NT2/D1 (cell line): ENCODE measurements around the gene RANBP1.

Experiments
- DNase-seq: peaks from one replicate; pipeline ENCODE4 v3.0.0-alpha.2; 2011; ENCODE audit warnings: low read depth, low spot score
- H3K27me3 ChIP-seq: 2 replicates; pipeline ENCODE4 v1.6.0; 2011; ENCODE audit warnings: mild to moderate bottlenecking; ENCODE audit not compliant: insufficient read length, insufficient read depth
- H3K36me3 ChIP-seq: 2 replicates; pipeline ENCODE4 v1.6.1; 2011; ENCODE audit warnings: mild to moderate bottlenecking, low read length, mixed read lengths; ENCODE audit not compliant: insufficient read depth, insufficient read length
- H3K4me1 ChIP-seq: 2 replicates; pipeline ENCODE4 v1.5.1; 2011; ENCODE audit not compliant: insufficient read depth, insufficient read length
- H3K4me3 ChIP-seq: 2 replicates; pipeline ENCODE4 v1.5.1; 2011; ENCODE audit warnings: low read depth; ENCODE audit not compliant: insufficient read length
- H3K9ac ChIP-seq: 2 replicates; pipeline ENCODE4 v1.6.0; 2011; ENCODE audit warnings: low read depth; ENCODE audit not compliant: insufficient read length
- H3K9me3 ChIP-seq: 2 replicates; pipeline ENCODE4 v1.5.1; 2011; ENCODE audit warnings: mild to moderate bottlenecking, low read length; ENCODE audit not compliant: insufficient read depth
- SUZ12 ChIP-seq: IDR thresholded peaks from 2 replicates; pipeline ENCODE4 v1.6.1; 2011; ENCODE audit not compliant: insufficient read length, insufficient read depth; ENCODE audit errors: extremely low read depth
- YY1 ChIP-seq: IDR thresholded peaks from 2 replicates; pipeline ENCODE4 v1.6.1; 2011; ENCODE audit not compliant: insufficient read length, insufficient read depth
- ZNF274 ChIP-seq: IDR thresholded peaks from 2 replicates; pipeline ENCODE4 v1.6.1; 2011; ENCODE audit warnings: mild to moderate bottlenecking, low read depth, low read length

RANBP1 gene

GRCh38 chr22:20125201-20126174 is 9.6 kb downstream of the RANBP1 start:
- TF ChIP-seq YY1 (no peak), ZNF274 (no peak), SUZ12 (no peak)
- no peak for DNase-seq
- H3K4me3 ChIP-seq, result no peak overlapping the region
- H3K27me3 ChIP-seq, result no peaks in the 10 kb centered on the region
- no peaks in the 10 kb centered on the region for H3K9me3 ChIP-seq
- peaks cover 9% of the 10 kb centered on the region for H3K4me1 ChIP-seq
- peaks cover 77% of the 10 kb centered on the region for H3K36me3 ChIP-seq
- H3K9ac ChIP-seq, result no peak overlapping the region

DNA sequence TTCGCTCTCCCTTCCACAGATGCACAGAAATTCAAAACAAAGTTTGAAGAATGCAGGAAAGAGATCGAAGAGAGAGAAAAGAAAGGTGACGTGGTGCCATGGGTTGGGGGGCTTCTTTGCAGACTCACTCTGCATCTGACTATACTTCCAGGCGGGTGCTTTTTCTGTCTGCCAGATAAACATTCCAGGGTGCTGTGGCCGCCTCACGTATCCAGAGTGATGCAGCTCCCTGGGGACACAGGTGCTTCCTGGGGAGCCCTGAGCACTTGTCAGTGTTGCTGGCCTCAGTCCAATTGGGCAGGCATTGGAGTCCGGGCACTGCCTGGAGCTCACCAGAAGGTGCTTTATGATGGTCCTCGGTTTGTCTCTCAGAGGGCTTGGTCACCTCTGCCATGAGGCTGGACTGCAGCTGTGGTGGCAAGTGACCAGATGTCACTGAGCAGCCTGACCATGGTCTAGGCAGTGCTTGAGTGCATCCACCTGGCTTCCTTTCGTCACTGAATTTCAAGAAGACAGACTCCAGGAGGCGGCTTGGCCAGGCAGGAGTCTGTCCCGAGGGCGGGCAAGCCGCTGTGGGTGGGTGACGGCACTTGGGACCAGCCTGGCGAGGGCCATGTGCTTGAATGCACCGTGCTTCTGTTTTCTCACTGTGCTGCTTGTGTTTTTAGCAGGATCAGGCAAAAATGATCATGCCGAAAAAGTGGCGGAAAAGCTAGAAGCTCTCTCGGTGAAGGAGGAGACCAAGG is 10.6 kb downstream of the RANBP1 start:
- DNase-seq, result no peak
- Histone ChIP-seq H3K36me3 (peaks cover 71% of the 10 kb centered on the region), H3K9ac (no peak overlapping the region)

DNA sequence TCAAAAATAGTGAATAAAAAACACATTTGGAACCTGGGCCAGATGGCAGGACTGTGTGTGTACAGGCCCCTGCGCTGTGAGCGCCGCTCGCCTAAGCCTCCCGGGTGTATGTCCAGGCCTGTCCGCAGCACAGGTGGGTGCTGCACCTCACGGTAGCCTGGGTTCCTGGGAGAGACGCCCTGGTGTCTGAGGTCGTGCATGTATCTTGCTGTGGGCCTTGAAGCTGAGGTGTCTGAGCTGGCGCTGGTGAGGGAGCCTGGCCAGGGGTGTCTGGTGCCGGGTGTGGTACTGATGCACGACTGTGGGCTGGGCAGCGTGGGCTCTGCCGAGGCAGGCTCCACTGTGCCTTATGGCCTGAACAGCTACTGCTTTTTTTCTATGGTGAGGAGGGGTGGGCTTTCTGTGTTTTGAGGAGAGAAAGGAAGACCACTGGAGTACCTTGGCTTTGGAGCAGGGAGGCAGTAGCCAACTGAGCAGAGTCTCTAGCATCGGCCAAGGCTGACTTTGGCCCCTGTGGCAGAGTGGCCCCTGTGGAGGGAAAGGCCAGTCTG is 11.5 kb downstream of the RANBP1 start:
- Histone ChIP-seq H3K27me3 (no peaks in the 10 kb centered on the region), H3K36me3 (peaks cover 62% of the 10 kb centered on the region), H3K4me1 (peaks cover 6% of the 10 kb centered on the region), H3K9ac (no peak overlapping the region), H3K9me3 (no peaks in the 10 kb centered on the region), H3K4me3 (no peak overlapping the region)
- TF ChIP-seq YY1, result no peak
- TF ChIP-seq SUZ12, result no peak
- no peak for TF ChIP-seq ZNF274
- DNase-seq, result no peak

More for the DNA sequence above, 10.6 kb downstream of the RANBP1 start:
- no peaks in the 10 kb centered on the region for H3K27me3 ChIP-seq
- TF ChIP-seq ZNF274, result no peak
- H3K4me1 ChIP-seq, result peaks cover 8% of the 10 kb centered on the region
- H3K4me3 ChIP-seq, result no peak overlapping the region
- no peaks in the 10 kb centered on the region for H3K9me3 ChIP-seq

- H3K4me1 ChIP-seq, result peaks cover 9% of the 10 kb centered on the region
- TF ChIP-seq YY1 (no peak), ZNF274 (no peak)
- H3K36me3 ChIP-seq, result peaks cover 56% of the 10 kb centered on the region
- H3K27me3 ChIP-seq, result no peaks in the 10 kb centered on the region
- no peak overlapping the region for H3K9ac ChIP-seq
- no peaks in the 10 kb centered on the region for H3K9me3 ChIP-seq
- DNase-seq, result no peak
- no peak overlapping the region for H3K4me3 ChIP-seq
These were observed 12.1 kb downstream of the RANBP1 start for GRCh38 chr22:20127869-20128618.

- Histone ChIP-seq H3K9ac (no peak overlapping the region), H3K36me3 (peaks cover 52% of the 10 kb centered on the region), H3K27me3 (no peaks in the 10 kb centered on the region), H3K4me1 (peaks cover 8% of the 10 kb centered on the region), H3K9me3 (no peaks in the 10 kb centered on the region), H3K4me3 (no peak overlapping the region)
- TF ChIP-seq SUZ12 (no peak), ZNF274 (no peak), YY1 (no peak)
- no peak for DNase-seq
These were observed 12.7 kb downstream of the RANBP1 start for GRCh38 chr22:20128619-20128901.

DNA sequence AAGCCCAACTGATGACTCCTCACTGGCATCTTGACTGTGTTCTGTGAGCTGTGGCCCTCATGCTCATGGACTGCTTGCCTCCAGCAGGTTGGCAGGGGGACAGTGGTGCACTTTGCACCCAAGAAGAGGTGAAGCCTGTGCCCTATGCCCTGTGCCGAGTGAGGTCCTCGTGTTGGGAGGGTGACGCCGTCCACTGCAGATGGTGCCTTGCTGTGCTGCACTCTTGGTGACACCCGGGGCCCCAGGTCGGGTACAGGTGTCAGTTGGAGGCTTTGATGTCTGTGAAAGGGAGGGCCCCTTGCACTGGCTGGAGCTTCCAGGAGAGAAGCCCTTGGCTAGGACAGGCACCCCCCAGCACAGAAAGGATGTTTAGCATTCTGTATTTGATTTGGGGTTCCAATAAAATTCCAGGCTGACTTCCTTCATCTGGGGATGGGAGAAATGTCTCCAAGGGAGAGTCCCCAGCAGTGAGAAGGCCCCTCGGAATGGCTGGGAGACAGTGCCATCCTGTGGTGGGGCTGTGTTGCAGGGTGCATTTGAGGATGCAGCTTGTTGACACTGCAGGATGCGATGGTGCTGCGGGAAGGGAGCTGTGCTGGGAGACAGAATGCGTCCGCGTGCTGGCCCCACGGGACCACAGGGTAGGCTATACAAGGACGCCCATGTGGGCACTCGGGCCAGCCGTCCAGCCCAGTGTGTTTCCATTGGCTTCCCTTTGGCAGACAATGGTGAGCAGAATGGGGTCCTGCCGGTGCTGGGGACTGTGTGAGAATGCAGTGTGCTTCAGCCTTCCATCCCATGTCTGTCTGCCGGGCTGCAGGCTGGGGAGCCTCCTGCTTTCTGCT is 13.2 kb downstream of the RANBP1 start:
- no peak for TF ChIP-seq ZNF274
- TF ChIP-seq SUZ12, result no peak
- TF ChIP-seq YY1, result no peak
- Histone ChIP-seq H3K9me3 (no peaks in the 10 kb centered on the region), H3K4me1 (peaks cover 13% of the 10 kb centered on the region), H3K36me3 (peaks cover 46% of the 10 kb centered on the region), H3K4me3 (no peak overlapping the region), H3K9ac (no peak overlapping the region), H3K27me3 (no peaks in the 10 kb centered on the region)
- no peak for DNase-seq
